Measurements from ENCODE around the gene MOSMO.

DNA sequence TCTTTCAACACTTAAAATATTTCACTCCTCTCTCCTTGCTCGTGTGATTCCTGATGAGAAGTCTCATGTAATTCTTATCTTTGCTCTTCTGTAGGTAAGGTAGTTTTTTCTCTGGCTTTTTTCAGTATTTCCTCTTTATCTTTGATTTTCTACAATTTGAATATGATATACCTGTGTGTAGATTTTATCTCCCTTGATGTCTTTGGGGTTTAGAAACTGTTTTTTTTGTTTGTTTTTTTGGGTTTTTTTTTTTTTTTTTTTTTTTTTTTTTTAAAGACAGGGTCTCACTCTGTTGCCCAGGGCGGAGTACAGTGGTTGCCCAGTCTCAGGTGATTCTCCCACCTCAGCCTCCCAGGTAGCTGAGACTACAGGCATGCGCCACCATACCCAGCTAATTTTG is 26.6 kb downstream of the MOSMO start:
- no peak for TF ChIP-seq RFX5 (IDR thresholded peaks at IDR 0.05; ENCODE audit: low read length)
- no peak for TF ChIP-seq CTCF (IDR thresholded peaks at IDR 0.05)
